ACHN (cell line): ENCODE measurements around the gene SHOX.
"Not testable (repeated sequence)": the region's sequence is repeated elsewhere in the genome, so short reads cannot be mapped to it uniquely, and the experiment has no call there.

Experiments used
- DNase-seq: peaks from one replicate; pipeline ENCODE4 v3.0.0-alpha.2; 2015
- in situ Hi-C: cut with HindIII; loops from 2 replicates; pipeline ENCODE4 v1.10.0; 2017; ENCODE audit warnings: low sequenced_read_pairs, low pct_ligation_motif_present, low pct_unique_long_range_greater_than_20kb

Gene SHOX

GRCh38 chrX:650811-651210 is 20.2 kb downstream of the SHOX start:
- in situ Hi-C loops: no loop called here
- no peak for DNase-seq

GRCh38 chrX:651922-652321 is 21.3 kb downstream of the SHOX start:
- DNase-seq, in situ Hi-C loops: not testable (repeated sequence)

DNA sequence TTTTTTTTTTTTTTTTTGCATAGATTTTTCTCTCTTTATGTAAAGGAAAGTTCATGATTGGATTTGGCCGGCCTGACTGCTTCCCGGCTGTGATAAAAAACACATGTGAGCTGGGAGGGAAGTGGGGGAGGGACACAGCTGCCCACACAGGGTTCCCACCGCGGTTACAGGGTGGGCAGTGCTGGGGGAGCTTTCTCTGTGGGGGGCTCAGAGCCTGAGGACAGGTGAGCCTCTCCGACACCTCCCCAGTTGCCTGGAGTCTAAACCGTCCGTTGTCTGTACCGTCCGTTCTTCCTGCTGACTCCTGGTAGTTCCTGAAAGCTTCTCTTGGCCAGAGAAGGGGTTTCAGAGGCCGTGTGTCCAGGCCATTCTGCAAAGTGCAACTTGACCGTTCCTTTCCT is 21.8 kb downstream of the SHOX start:
- no peak for DNase-seq
- in situ Hi-C loops: no loop called here

DNA sequence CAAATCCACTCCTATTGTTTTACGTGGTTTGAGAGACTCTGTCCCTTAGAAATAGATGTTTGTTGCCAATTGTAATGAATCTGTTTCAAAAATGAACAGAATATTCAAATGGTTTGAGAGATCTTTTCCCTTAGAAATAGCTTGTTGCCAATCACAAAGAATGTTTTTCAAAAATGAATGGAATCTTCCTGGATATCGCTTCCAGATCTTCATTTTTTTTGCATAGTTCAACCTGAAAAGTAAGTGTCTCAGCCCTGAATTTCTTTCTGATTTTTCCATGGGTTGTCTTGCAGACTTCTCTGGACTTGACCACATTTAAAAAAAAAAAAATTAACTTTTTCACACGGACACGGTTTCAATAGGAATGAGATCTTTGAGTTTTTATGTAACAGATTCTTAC is 22.7 kb downstream of the SHOX start:
- in situ Hi-C loops: no loop called here
- no peak for DNase-seq

- in situ Hi-C loops: no loop called here
- DNase-seq: no peak
These were observed 30.6 kb downstream of the SHOX start for GRCh38 chrX:661154-661553.

DNA sequence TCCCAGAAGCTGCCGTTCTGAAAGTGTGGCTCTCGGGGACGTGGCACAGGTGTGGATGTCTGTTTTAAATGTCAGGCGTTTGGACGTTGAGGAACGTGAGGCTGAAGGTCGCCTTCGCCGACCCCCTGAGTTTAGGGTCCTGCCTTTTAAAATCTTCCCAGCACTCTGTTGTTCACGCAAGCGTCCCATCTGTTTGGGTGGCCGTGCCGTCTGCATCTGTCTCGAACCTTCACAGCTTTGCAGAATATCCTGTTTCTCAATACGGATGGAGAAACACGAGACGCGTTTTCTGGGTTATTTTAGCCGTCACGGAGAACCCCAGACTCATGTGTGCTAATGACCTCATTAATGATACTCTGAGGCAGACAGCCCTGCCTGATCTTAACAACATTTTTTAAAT is 31.5 kb downstream of the SHOX start:
- in situ Hi-C loops: no loop called here
- no peak for DNase-seq

DNA sequence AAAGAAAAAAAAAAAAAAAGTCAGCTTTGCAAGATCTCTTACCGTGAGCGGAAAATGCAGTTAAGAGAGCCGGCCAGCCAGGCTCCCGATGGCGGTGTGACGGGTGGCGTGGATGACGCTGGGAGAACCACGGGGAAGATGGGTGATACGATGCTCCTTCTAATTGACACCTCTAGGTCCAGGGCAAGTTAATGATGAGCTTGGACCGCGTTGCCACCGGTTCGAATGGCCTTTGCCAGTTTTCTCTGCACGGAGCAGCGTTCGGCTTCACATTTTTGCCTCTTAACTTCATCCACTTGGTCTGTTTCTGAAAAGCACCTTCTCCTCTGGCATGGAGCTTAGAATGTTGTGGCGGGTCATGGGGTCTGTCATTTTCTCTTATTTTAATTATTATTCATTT is 33.2 kb downstream of the SHOX start:
- in situ Hi-C loops: no loop called here
- no peak for DNase-seq

GRCh38 chrX:666762-667720 is 36.5 kb downstream of the SHOX start:
- in situ Hi-C loops: no loop called here
- no peak for DNase-seq

DNA sequence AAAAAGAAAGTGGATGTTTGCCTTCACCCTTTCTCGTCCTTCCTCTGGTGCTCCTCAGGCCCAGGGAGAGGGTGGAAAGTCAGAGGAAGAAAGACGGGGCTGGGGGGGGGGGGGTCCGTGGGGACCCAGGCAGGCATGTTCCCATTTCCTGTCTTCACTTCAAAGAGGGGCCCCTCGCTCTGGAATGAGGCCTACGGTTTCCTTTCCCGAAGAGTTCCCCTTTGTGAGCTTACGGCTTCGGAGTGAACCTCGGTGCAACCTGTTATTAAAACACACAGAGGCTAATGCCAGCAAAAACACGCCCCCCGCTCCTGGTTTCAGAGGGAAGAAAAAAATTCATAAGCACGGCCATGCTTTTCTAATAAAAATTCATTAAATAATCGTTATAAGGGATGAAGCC is 40.1 kb downstream of the SHOX start:
- no peak for DNase-seq
- in situ Hi-C loops: no loop called here

DNA sequence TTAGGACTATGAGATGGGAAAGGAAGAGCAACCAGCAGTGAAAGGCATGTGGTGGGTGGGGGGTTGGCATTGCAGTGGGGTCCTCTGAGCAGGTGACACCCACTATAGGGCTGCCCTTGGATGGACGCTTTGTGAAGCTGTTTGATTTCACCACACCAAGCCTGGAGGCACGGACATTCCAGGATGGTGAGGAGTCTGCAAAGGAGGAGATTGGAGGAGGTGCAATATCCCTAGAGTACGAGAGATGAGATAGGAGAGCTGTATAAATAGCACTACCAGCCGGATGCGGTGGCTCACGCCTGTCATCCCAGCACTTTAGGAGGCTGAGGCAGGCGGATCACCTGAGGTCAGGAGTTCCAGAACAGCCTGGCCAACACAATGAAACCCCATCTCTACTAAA is 42.3 kb downstream of the SHOX start:
- DNase-seq: no peak

DNA sequence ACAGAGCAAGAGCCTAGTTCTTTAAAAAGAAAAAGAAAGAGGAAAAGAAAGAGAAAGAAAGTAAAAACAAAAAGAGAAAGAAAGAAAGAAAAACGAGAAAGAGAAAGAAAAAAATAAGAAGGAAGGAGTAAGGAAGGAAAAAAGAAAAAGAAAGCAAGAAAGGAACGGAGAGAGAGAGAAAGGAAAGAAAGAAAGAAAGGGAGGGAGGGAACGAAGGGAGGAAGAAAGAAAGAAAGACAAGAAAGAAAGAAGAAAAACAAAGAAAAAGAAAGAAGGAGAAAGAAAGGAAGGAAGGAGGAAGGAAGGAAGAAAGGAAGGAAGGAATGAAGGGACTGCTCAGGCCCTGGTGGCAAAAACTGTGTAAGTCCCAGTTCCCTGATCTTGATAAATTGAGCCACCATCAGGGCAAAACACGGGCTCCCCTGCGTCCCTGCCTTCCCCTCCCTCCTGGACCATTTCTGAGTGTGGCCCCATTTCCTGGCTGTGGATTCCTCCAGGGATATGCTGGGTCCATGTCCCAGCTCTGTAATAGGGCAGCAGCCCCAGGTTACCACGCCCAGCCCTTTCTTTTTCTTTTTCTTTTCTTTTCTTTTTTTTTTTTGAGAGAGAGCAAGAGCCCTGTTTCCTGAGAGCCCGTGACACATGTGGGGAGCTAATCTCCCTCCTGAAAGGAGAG is 44.8 kb downstream of the SHOX start:
- in situ Hi-C loops: no loop called here
- no peak for DNase-seq

More for the DNA sequence above, 42.3 kb downstream of the SHOX start:
- in situ Hi-C loops: no loop called here

GRCh38 chrX:675955-676295 is 45.3 kb downstream of the SHOX start:
- in situ Hi-C loops: no loop called here
- no peak for DNase-seq

- no peak for DNase-seq
- in situ Hi-C loops: no loop called here
These were observed 46.8 kb downstream of the SHOX start for GRCh38 chrX:677376-677775.

GRCh38 chrX:679291-679979 is 48.8 kb downstream of the SHOX start:
- in situ Hi-C loops: no loop called here
- no peak for DNase-seq

DNA sequence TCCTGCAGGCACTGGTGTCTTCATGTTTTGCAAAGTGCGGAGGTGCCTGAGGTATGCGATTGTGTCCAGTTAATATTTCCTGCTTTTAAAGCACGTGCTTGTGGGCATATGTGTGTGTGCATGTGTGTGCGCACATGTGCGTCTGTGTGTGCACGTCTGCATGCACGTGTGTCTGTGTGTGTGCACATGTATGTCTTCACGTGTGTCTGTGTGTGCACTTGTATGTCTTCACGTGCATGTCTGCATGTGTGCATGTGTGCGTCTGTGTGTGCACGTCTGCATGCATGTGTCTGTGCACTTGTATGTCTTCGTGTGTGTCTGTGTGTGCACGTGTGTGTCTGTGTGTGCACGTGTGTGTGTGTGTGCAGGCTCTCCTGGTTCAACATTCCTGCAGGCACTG is 49.5 kb downstream of the SHOX start:
- in situ Hi-C loops: no loop called here
- DNase-seq: no peak

DNA sequence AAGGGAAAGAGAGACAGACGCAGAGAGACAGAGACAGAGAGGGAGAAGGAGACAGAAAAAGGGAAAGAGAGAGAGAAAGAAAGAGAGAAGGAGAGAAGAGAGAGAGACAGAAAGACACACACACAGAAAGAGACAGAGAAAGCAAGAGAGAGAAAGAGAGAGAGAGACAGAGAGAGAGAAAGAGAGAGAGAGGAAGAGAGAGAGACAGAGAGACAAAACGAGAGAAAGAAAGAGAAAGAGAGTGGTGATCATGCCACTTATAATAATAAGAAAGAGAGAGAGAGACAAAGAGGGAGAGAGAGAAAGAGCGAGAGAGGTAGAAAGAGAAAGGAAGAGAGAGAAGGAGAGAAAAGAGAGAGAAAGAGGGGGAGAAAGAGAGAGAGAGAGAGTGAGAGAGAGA is 51.4 kb downstream of the SHOX start:
- in situ Hi-C loops: no loop called here
- DNase-seq: no peak

GRCh38 chrX:682892-683291 is 52.3 kb downstream of the SHOX start:
- DNase-seq: no peak
- in situ Hi-C loops: no loop called here

GRCh38 chrX:683576-683975 is 53.0 kb downstream of the SHOX start:
- no peak for DNase-seq
- in situ Hi-C loops: no loop called here
